Activated effector memory CD4-positive, alpha-beta T cell treated with Interleukin-2 at 50 U/mL for 16 hours (primary cell): ENCODE results near the gene NUCB2.
A peak's percentile ranks its signal among the peaks of the same experiment; 100 is the strongest.

ENCODE experiments used
- DNase-seq: peaks from one replicate; pipeline ENCODE4 v3.0.0-alpha.2; 2020

Gene NUCB2

DNA sequence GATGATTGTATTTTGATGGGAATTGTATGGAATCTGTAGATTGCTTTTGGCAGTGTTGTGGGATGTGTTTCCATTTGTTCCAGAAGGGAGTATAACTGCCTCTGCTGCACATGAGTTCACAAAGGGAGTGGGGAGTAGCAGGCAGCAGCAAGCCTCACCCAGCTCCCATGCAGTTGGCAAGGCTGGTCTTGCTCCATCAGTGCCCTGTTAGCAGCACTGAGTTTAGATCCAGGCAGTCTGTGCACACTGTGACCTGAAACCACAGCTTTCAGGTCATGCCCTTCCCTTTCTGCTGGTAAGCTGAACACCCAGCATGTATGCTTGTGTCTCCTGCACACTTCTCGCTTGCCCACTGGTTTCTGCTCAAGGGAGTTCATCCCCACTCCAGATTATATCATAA lies 3.7 kb upstream of the NUCB2 start:
- no peak for DNase-seq

DNA sequence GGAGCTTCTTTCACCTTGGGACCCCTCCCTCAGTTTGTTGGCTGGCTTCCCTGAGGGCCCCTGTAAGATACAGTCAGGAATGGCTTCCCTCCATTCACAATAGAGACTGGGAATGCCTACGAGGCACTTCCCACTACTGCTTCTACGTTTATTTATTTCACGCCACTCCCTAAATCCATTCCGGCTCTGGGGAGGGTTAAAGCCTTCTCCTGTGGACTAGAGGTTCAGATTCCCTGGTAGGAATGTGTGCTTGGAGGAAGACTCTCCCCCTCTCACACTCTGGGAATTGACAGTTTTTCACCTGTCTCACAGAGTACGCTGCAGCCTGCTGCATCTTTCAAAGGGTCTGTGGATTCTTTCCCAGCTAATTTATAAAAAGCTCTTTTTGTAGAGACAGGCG lies 3.3 kb upstream of the NUCB2 start:
- DNase-seq = no peak

DNA sequence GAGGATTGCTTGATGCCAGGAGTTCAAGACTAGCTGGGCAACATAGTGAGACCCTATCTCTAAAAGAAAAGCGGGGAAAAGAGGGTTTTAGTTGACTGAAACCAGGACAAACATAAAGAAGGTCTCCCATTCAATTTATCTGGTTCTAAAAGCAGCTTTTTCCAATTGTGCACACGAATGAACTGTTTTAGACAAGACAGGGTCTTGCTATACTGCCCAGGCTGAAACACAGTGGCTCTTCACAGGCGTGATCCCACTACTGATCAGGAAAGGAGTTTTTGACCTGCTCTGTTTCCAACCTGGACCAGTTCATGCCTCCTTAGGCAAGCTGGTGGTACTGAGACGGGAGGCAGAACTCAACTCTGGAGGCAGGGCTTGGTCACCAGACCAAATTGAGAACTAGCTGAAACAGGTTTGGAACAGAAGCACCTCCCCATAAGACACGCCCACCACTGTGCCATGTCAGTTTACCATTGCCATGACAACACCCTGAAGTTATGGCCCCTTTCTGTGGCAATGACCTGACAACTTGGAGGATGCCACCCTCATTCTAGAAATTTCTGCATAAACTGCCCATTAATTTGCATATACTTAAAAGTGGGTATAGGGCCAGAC lies 2.8 kb upstream of the NUCB2 start:
- DNase-seq = no peak

DNA sequence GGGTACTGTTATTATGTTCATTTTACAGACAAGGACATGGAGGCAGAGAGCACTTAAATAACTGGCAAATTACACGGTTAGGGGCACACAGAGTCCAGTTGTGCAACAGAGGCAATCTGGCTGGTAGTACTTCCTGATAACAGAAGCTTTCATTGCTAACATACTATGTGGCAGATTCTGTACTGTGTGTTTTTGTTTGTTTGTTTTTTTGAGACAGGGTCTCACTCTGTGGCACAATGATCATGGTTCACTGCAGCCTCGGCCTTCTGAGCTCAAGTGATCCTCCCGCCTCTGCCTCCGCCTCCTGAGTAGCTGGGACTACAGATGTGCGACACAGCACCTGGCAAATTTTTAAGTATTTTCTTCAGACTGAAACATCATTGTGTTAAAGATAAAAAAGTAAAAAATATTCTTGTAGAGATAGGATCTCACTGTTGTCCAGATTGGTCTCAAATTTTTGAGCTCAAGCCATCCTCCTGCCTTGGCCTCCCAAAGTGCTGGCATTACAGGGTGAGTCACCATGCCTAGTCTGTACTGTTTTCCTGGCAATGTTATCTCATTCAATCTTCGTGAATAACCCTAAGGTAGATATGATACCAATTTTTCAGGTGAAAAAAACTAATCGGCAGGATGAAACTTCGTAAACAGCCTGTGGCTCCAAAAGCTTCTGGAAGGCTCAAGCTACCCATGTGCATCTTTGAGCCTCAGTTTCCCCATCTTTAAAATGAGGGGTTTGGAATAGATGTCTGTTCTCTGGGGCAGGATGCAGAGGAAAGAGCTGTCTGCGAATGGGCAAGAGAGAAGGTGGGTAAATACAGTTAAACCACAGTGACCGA lies 921 bp upstream of the NUCB2 start:
- DNase-seq = no peak

DNA sequence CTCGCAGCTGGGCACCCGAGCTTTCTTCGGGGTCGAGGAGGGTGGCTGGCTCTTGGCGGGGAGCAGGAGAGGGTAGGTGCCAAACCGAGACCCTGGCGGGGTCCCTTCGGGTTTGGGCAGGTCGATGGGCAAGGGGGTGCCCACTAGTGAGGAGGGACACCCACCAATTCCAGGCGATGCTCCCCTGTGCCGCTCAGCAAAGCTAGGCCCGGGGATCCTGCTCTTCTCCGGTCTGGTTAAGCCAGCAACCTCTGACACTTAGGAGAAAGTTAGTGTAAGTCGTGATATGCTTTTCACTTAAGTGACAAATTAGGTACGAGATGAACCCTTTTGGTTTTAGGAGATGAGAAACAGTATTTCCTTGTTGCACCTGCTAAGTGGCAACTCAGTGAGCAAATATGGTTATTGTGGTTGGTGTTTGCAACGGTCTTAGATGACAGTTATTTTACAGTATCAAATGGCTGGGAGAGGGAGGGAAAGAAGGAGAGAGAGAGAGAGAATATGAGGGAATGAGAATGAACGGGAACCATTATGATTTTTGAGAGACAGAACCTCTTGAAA lies 565 bp downstream of the NUCB2 start:
- peak; percentile 18 for DNase-seq

DNA sequence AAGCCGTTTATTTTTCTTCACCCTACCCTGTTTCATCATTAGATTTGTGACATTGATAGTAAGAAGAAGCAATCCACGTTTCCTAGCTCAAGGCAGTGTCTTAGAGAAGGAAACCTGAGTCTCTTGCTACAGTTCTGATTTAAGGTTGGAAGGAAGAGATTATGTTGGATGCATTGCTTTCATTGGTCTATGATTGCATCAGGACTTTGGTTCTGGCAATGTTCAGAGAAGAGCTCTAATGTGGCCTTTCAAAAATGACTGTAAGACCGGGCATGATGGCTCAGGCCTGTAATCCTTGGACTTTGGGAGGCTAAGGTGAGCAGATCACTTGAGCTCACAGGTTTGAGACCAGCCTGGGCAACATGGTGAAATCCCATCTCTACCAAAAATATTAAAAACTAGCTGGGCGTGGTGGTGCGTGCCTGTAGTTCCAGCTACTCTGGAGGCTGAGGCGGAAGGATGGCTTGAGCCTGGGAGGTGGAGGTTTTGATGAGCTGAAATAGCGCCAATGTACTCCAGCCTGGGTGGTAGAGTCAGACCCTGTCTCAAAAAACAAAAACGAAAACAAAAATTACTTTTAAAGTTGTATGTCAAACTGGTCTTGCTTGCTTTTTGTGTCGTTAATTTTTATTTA lies 4.1 kb downstream of the NUCB2 start:
- no peak for DNase-seq

DNA sequence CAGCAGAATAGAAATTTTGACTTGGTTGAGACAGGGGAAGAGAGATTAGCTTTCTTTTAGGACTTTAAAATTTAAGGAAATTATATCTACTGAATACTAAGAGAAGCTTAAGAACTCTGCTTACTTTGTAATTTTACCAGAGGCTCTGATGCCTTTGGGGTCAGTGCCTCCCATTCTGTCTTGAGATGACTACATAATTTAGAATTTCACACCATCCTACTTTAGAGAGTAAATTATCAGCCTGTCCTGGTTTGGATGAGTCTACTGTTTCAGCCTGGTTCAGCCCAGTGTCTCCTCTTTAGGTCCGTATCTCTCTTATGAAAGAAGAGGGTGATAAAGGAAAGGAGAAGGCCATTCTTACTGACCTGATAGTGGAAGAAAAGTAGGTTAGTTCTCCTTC lies 9.8 kb downstream of the NUCB2 start:
- no peak for DNase-seq

DNA sequence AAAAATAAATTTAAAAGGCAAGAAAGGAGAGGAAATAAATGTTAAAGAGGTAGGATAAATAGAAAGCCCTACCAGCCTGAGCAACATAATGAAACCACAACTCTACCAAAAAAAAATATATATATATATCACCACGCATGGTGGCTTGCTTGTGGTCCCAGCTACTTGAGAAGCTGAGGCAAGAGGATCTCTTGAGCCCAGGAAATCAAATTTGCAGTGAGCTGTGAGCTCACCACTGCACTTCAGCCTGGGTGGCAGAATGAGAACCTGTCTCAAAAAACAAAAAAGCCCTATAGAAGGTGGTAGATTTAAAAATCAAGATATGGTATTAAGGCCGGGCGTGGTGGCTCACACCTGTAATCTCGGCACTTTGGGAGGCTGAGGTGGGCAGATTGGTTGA lies 10.5 kb downstream of the NUCB2 start:
- no peak for DNase-seq

DNA sequence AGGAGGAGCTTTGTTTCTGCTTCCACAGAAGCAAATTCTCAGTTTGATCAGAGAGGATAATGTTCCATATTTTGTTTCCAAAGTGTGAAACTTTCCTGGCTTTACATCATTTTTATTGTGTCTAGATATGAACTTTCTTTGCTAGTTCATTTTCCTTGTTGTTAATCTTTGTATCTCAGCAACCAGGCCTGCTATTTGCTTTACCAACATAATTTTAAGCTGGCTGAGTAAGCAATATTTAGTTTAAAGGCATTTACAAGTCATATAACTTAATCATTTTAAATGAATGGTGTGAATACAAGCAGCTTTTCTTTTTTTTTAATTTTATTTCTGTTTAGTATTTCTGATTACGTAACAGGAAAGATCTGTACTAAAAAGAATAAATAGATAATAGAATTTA lies 15.2 kb downstream of the NUCB2 start:
- no peak for DNase-seq

DNA sequence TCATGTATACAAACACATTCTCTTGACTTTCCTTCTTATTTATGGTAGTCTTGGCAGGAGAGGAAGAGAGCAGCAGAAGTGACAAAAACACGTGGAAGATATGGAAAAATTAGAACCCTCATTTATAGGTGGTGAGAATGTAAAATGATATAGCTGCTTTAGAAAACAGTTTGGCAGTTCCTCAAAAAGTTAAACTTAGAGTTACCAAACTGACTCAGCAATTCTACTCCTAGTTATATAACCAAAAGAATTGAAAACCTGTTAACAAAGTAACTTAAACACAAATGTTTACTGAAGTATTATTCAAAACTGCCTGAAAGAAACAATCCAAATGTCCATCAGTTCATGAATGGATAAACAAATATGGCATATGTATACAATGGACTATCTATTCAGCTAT lies 16.8 kb downstream of the NUCB2 start:
- no peak for DNase-seq

DNA sequence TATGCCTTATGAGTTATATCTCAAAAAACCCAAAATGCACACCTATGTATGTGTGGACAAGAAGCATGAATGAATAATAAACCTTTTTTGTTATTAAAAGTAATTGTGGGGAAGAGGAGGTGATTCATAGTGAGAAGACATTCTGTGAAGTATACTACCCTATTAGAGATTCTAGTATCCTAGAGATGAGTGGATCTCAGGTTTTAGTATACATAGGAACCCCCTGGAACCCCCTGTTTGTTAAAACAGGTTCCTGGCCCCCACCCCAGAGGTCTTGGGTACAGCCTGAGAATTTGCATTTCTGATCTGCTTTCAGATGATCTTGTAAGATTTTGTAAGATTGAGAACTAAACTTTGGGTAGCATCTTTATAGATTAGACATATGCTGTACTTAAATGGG lies 17.5 kb downstream of the NUCB2 start:
- no peak for DNase-seq

DNA sequence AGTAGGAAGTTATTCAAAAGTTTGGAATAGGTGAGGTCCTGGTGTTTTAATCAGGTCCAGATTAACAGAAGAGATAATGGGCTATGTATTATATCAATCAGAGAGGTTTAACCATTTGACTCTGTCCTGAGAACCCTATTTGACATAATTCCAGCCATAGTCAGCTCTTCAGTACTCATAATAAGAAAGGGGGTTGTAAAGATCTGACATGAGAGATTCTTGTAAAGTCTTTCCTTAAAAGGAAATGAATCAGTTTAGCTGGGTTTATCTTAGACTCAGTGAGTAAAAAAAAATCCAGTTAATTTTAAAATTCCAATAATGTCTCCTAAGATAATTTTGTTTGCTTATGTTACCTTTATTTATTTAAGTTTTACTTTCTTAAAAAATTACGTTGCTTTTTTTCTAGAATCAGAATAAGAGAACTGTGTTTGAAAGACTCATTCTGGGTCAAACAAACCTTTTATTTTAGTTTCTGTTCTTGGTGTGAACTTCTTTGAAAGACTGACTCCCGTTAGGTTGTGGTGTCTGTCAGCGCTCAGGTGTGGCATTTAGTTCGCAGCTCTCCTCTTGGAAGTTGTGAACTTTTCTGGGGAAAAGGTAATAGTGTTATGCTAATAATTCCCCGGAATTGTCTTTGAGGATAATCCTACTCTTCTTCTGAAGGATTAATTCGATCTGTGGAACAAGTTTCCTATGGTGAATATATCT lies 20.5 kb downstream of the NUCB2 start:
- DNase-seq = no peak

DNA sequence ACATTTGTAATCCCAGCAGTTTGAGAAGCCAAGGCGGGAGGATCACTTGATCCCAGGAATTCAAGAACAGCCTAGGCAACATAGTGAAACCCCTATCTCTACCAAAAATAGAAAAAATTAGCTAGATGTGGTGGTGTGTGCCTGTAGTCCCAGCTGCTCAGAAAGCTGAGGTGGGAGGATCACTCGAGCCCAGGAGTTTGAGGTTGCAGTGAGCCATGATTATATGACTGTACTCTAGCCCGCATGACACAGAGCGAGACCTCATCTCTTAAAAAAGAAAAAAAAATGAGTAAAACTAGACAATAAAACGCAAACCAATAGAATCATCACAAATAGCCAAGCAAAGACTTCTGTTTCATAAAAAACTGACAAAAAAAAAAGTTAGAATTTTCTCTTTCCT lies 21.8 kb downstream of the NUCB2 start:
- no peak for DNase-seq

DNA sequence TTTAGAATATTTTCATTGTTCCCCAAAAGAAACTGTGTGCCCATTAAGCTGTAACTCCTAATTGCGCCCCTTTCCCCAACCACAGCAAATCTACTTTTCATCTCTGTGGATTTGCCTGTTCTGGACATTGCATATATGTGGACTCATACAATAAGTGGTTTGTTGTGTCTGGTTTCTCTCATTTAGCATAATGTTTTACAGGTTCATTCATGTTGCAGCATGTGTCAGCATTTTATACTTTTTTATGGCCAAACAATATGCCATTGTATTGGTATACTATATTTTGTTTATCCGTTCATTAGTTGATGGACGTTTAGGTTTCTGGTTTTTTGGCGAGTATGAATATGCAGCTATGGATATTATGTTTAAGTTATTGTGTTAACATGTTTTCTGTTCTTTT lies 23.8 kb downstream of the NUCB2 start:
- DNase-seq = no peak

DNA sequence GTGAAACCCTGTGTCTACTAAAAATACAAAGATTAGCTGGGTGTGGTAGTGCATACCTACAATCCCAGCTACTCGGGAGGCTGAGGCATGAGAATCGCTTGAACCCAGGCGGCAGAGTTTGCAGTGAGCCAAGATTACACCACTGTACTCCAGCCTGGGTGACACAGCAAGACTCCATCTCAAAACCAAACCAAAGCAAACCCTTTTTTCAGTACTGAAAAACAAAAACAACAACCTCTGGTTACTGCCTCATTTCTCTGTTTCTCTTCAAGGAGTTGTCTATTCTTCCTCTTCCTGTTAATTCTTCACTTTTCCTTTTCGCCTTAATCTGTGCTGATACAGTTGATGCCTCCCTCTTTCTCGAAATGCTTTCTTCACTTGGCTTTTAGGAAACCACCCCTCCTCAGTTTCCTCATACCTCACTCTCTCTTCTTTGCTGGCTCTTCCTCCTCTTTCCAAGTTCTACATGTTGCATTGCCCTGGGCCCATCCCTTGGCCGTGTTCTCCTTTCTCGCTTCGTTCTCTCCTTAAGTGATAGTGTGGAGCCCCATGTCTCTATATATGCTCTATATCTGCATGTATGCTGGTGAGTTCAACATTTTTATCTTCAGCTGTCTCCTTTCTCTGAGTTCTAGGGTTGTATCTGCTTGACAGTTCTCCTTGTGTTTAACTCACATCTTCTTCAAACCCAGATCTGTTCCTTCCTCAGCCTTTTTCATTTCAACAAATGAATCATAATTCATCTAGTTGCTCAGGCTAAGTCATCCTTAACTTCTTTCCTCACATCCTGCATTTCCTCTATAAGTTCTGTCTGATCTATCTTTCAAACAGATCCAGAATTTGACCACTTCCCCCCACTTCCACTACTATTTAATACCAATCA lies 37.1 kb downstream of the NUCB2 start:
- DNase-seq = no peak

DNA sequence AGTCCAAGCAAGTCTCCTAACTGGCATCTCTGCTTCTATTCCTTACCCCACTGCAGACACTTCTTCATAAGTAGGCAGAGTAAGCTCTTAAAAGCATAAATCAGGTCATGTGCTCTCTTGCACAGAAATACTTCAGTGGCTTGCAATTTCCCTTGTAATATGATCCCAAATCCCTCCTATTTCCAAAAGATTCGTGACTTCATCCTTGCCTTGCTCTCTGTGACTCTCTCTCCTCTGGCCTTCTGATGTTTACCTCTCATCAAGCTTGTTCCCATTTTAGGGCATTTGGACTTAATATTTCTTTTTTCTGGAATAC lies 37.7 kb downstream of the NUCB2 start:
- DNase-seq = no peak

DNA sequence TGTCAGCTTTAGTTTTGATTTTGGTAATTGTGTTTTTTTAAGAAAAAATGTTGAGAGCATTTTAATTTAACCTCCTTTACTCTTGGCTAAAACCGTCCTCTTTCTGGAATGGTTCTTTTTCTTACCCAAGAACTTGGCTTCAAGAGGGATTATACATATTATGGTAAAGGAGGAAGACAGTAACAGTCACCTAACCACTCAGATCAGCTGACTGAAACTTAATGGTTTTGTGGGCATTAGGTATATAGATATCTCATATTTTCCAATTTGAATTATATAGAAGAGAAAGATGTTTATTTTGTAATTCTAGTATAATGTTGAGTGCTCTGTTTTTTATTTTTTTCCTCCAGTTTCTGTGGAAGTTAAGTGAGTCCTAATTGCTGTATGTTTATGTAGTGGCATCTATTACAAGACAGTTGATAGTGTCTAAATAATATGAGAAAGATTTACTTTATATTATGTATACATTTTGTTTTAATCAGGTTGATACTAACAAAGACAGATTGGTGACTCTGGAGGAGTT lies 38.4 kb downstream of the NUCB2 start:
- DNase-seq = no peak

DNA sequence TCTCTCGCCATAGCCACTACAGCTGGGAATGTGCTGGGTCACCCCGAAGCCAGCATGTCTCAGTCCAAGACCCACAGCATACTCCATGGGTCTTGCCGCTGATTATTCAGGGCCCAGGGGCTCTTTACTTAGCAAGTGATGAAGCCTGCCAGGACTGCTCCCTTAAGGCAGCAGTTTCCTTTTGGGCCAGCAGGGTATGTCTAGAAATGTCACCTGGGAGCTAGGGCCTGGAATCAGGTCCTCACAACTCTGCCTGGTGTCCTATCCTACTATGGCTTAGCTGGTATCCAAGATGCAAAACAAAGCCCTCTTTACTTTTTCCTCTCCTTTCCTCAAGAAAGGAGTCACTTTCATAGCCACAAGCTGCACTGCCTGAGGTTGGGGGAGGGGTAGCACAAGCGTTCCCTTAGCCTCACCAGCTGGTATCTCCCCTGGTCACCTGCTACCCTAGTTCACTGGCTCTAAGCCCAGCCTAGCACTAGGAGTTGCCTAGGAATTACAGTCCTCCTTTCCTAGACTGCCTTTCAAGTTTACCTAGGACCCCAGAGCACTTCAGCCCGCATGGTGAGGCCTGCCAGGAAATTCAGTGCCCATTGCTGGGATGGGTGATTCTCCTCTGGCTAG lies 52.4 kb downstream of the NUCB2 start:
- DNase-seq = no peak

DNA sequence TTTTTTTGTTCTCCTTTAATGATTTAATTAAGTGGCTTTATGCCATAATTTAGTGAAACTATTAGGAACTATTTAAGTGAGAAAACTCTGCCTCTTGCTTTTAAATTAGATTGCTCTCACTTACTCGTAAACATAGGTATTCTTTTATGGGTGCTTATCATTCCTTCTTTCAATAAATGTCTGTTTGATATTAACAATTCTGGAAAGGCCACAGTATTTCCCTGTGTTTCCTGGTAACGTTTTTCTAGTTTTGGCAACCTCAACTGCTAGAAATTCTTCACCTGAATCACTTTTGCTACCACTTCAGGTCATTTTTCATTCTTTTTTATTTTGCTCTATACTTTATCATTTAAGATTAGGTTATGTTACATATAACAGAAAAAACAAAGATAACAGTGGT lies 55.1 kb downstream of the NUCB2 start:
- no peak for DNase-seq

DNA sequence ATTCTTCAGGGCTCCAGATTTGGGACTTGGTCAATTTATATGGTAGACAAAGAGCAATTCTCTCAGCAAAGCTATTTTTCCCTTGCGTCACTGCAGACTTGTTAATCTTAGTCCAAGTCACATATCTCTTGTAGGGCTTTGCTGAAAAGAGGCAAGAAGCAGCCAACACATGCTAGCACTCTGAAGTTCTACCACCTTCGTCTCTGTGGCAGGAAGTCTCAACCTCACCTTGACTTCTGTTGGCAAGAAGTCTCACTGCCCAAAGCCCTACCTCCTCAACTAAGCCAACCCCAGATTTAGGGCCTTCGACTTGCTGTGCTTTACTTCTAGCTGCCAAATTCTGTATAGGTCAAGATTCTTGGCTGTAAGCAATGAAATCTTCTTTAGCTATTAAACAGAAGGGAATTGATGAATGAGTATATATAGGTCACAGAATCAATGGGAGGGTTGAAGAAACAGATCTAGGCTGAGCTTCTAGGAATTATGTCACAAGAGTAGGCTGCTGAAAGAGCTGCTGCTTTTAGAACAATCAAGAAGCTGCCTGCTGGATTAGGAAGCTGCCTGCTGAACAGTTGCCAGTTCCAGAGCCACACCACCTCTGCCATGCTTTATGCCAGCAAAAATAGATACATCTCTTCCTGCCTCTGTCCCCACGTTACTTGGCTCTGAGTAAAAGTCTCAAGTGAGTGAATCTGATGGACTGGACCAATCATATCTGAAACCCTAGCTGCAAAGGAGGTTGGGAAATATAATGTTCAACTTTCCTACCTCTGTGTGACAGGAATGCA lies 57.5 kb downstream of the NUCB2 start:
- no peak for DNase-seq

DNA sequence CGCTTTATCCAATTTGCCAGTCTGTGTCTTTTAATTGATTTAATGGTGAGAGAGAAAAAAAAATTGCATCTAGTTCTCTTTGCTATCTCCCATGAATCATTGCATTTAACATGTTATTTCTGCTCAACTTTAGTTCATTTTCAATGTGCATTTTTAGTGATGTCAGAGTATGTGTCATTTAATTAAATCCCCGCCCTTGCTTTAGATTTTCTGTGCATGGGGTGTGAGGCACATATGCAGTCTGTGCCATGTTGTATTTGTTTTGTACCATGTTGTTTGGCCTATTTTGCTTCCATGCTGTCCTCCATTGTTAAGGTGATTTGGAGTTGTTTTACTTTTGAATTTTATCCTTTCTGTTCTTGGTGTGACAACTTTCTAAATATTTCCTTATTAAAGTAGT lies 66.7 kb downstream of the NUCB2 start:
- no peak for DNase-seq
